KG1 (cell line): ENCODE results near the gene FXYD7.
"Not testable (repeated sequence)": the region's sequence is repeated elsewhere in the genome, so short reads cannot be mapped to it uniquely, and the experiment has no call there.

ENCODE experiments used
- DNase-seq: peaks from one replicate; lab custom pipeline; 2025; lab: John Stamatoyannopoulos, UW

FXYD7 gene

GRCh38 chr19:35127871-35128270 is 15.2 kb upstream of the FXYD7 start:
- DNase-seq, result no peak

- no peak for DNase-seq
Measured at GRCh38 chr19:35128398-35129057, 14.5 kb upstream of the FXYD7 start.

GRCh38 chr19:35129724-35130274 is 13.3 kb upstream of the FXYD7 start:
- not testable (repeated sequence) for DNase-seq

GRCh38 chr19:35130761-35131720 is 12.0 kb upstream of the FXYD7 start:
- DNase-seq, result no peak

- DNase-seq, result no peak
Measured at GRCh38 chr19:35132254-35132653, 10.8 kb upstream of the FXYD7 start.

- no peak for DNase-seq
Measured at GRCh38 chr19:35133826-35134225, 9.2 kb upstream of the FXYD7 start.

- no peak for DNase-seq
Measured at GRCh38 chr19:35134601-35135242, 8.3 kb upstream of the FXYD7 start, which contains the start of gene LGI4. LGI4 (minus strand) TSS chr19:35135059; CDS start chr19:35134680, 379 bp downstream.

GRCh38 chr19:35135389-35135909 is 7.6 kb upstream of the FXYD7 start:
- DNase-seq, result no peak

- no peak for DNase-seq
Measured at GRCh38 chr19:35136231-35136630, 6.8 kb upstream of the FXYD7 start.

- no peak for DNase-seq
Measured at GRCh38 chr19:35136977-35137702, 5.9 kb upstream of the FXYD7 start.

- no peak for DNase-seq
Measured at GRCh38 chr19:35138305-35138892, 4.7 kb upstream of the FXYD7 start, which contains the start of gene FXYD1. FXYD1 (plus strand) TSS chr19:35138824; CDS start chr19:35140080, 1,256 bp downstream.

GRCh38 chr19:35140207-35140961 is 2.7 kb upstream of the FXYD7 start:
- DNase-seq, result no peak

GRCh38 chr19:35140962-35141836 is 1.9 kb upstream of the FXYD7 start:
- DNase-seq, result peak; percentile 10

GRCh38 chr19:35141837-35142605 is 1.0 kb upstream of the FXYD7 start:
- DNase-seq, result no peak

GRCh38 chr19:35142606-35143230 is 337 bp upstream of the FXYD7 start:
- no peak for DNase-seq

- DNase-seq, result no peak
Measured at GRCh38 chr19:35143818-35144217, 763 bp downstream of the FXYD7 start.

- no peak for DNase-seq
Measured at GRCh38 chr19:35144259-35144599, 1.2 kb downstream of the FXYD7 start.
